GM18502 (cell line): Measurements from ENCODE around the gene C22orf15.
"Not testable (repeated sequence)": the region's sequence is repeated elsewhere in the genome, so short reads cannot be mapped to it uniquely, and the experiment has no call there.

Experiments used
- ATAC-seq: cut with Tn5 transposase; IDR thresholded peaks from one replicate; pipeline ENCODE4 v1.9.1; 2021; ENCODE audit warnings: mild to moderate bottlenecking; ENCODE audit not compliant: unreplicated experiment, poor library complexity

The C22orf15 gene

GRCh38 chr22:23762842-23763578, at the start of gene C22orf15:
Gene C22orf15 (plus strand): TSS chr22:23762990. CDS start chr22:23763307, 317 bp downstream.
- ATAC-seq, result no peak

GRCh38 chr22:23713696-23714595, 48.8 kb upstream of the C22orf15 start:
- no peak for ATAC-seq

- no peak for ATAC-seq
Measured at GRCh38 chr22:23714596-23715578, 47.9 kb upstream of the C22orf15 start.

GRCh38 chr22:23715806-23716375, 46.9 kb upstream of the C22orf15 start:
- no peak for ATAC-seq

GRCh38 chr22:23716811-23717801, 45.7 kb upstream of the C22orf15 start:
- peak; percentile 83 for ATAC-seq

- no peak for ATAC-seq
Measured at GRCh38 chr22:23718371-23719165, 44.2 kb upstream of the C22orf15 start.

GRCh38 chr22:23720855-23721254, 41.9 kb upstream of the C22orf15 start:
- ATAC-seq, result no peak

- ATAC-seq, result no peak
Measured at GRCh38 chr22:23722160-23722559, 40.6 kb upstream of the C22orf15 start.

- ATAC-seq, result no peak
Measured at GRCh38 chr22:23722724-23723123, 40.1 kb upstream of the C22orf15 start.

- not testable (repeated sequence) for ATAC-seq
Measured at GRCh38 chr22:23728108-23728507, 34.7 kb upstream of the C22orf15 start.

- no peak for ATAC-seq
Measured at GRCh38 chr22:23737696-23738095, 25.1 kb upstream of the C22orf15 start.

- no peak for ATAC-seq
Measured at GRCh38 chr22:23742505-23743264, 20.1 kb upstream of the C22orf15 start.

GRCh38 chr22:23743303-23743705, 19.5 kb upstream of the C22orf15 start:
- ATAC-seq, result no peak

GRCh38 chr22:23744001-23744400, 18.8 kb upstream of the C22orf15 start:
- no peak for ATAC-seq

GRCh38 chr22:23744485-23744884, 18.3 kb upstream of the C22orf15 start:
- no peak for ATAC-seq

- ATAC-seq, result no peak
Measured at GRCh38 chr22:23745791-23746190, 17.0 kb upstream of the C22orf15 start.

- no peak for ATAC-seq
Measured at GRCh38 chr22:23749841-23750301, 12.9 kb upstream of the C22orf15 start.
